ENCODE data around the gene IRF4. TPM values are rescaled to one million over a fixed set of nuclear protein-coding genes. Genes with fewer than 3 reads are reported as not detected.

IRF4 gene
- total and polyA plus RNA-seq, 2 donors (not counting 1 experiment from before 2014, with no cell fraction given): 75.7 to 142 TPM

GRCh38 chr6:445571-446417, 54.2 kb downstream of the IRF4 start:
- no peak overlapping the region for H3K4me3 Mint-ChIP-seq

More at GRCh38 chr6:445571-446417, 54.2 kb downstream of the IRF4 start:
- no peak overlapping the region for H3K4me3 ChIP-seq (ENCODE audit: control extremely low read depth in 1 of 5, extremely low read depth in 1 of 5, insufficient read depth in 1 of 5, low read depth in 2 of 5, low read length in 4 of 5)
- no peak overlapping the region for H2AFZ ChIP-seq (ENCODE audit: insufficient read depth, low read depth, low read length, poor library complexity, severe bottlenecking)
- no peaks in the 10 kb centered on the region for H3K27me3 Mint-ChIP-seq
- ChIA-PET CTCF (no interaction called here), POLR2A (no interaction called here)
- no peak overlapping the region for H3K27ac Mint-ChIP-seq
- no peaks in the 10 kb centered on the region for H3K9me3 ChIP-seq (ENCODE audit: control extremely low read depth in 1 of 3, control insufficient read depth in 2 of 3, insufficient read depth in 1 of 3, low read length in 2 of 3)
- H3K27ac ChIP-seq (ENCODE audit: low read length in 2 of 2): no peak overlapping the region
- 74% methylated on average over 10 of the region's 11 CpGs for WGBS (ENCODE audit: insufficient coverage)
- no peaks in the 10 kb centered on the region for H3K79me2 ChIP-seq (ENCODE audit: control insufficient read depth, insufficient read depth, low read length)
- ATAC-seq (ENCODE audit: low read depth): no peak
- no peaks in the 10 kb centered on the region for H4K20me1 ChIP-seq (ENCODE audit: control insufficient read depth, insufficient read depth, low read length, poor library complexity, severe bottlenecking)
- H3K4me1 Mint-ChIP-seq: peaks cover 14% of the 10 kb centered on the region
- no peak overlapping the region for H3K9ac ChIP-seq (ENCODE audit: low read length)
- H3K9me3 Mint-ChIP-seq (ENCODE audit: insufficient read depth): no peaks in the 10 kb centered on the region
- peaks cover 0 to 15% of the 10 kb centered on the region in 2 donors for H3K4me1 ChIP-seq (ENCODE audit: control insufficient read depth in 2 of 2, insufficient read depth in 2 of 2, low read length in 2 of 2)
- no peak for DNase-seq
- no peaks in the 10 kb centered on the region for H3K27me3 ChIP-seq (replicated peaks in 1 of 4; ENCODE audit: control extremely low read depth in 1 of 4, control insufficient read depth in 3 of 4, insufficient read depth in 4 of 4, low read length in 3 of 4)
- TF ChIP-seq CTCF (IDR thresholded peaks at IDR 0.05) (no peak), EZH2 (IDR thresholded peaks at IDR 0.05; ENCODE audit: borderline replicate concordance, insufficient read depth, low read depth, low read length, poor library complexity, severe bottlenecking) (no peak)
- intact Hi-C loops (cut with micrococcal nuclease): no loop called here
- no peak overlapping the region for H3K4me2 ChIP-seq (replicated peaks; ENCODE audit: low read depth, low read length, poor library complexity, severe bottlenecking)
- no peaks in the 10 kb centered on the region for H3K36me3 ChIP-seq (replicated peaks in 1 of 2; ENCODE audit: control extremely low read depth in 1 of 2, control insufficient read depth in 1 of 2, extremely low read depth in 1 of 2, insufficient read depth in 2 of 2, low read length in 1 of 2)

All from B cell (primary cell).